KOPT-K1 (cell line): ENCODE measurements around the gene CHAC2.
A peak's percentile ranks its signal among the peaks of the same experiment; 100 is the strongest.
"Not testable (repeated sequence)": the region's sequence is repeated elsewhere in the genome, so short reads cannot be mapped to it uniquely, and the experiment has no call there.

Source experiments
- H3K27ac ChIP-seq: fragments of 200-600 bp; sonication (generic); 2 replicates; pipeline ENCODE4 v1.5.1; 2016; ENCODE audit warnings: antibody characterized with exemption, mild to moderate bottlenecking, low read depth, low read length; ENCODE audit not compliant: poor library complexity, severe bottlenecking
- H3K36me3 ChIP-seq: fragments of 200-600 bp; sonication (generic); 2 replicates; pipeline ENCODE4 v1.5.1; 2017; ENCODE audit warnings: antibody characterized with exemption, mild to moderate bottlenecking, low read length, moderate library complexity; ENCODE audit not compliant: insufficient read depth
- H3K9me3 ChIP-seq: fragments of 200-600 bp; sonication (generic); 2 replicates; pipeline ENCODE4 v1.5.1; 2017; ENCODE audit warnings: antibody characterized with exemption, low read length, mild to moderate bottlenecking; ENCODE audit not compliant: insufficient read depth, poor library complexity, severe bottlenecking

The CHAC2 gene

GRCh38 chr2:53767405-53768241, at the start of gene CHAC2:
CHAC2 (plus strand) TSS chr2:53767804; CDS start chr2:53767887, 83 bp downstream.
- Histone ChIP-seq H3K9me3 (no peaks in the 10 kb centered on the region), H3K27ac (peak within 1 kb of the TSS; percentile 89), H3K36me3 (peaks cover 38% of the 10 kb centered on the region)

GRCh38 chr2:53720944-53721343, 46.7 kb upstream of the CHAC2 start:
- not testable (repeated sequence) for H3K27ac ChIP-seq, H3K9me3 ChIP-seq
- peaks cover 10% of the 10 kb centered on the region; the same call in 1 of the 2 replicates for H3K36me3 ChIP-seq

- no peak overlapping the region for H3K27ac ChIP-seq
- peaks cover 19% of the 10 kb centered on the region for H3K36me3 ChIP-seq
- H3K9me3 ChIP-seq = no peaks in the 10 kb centered on the region
Measured at GRCh38 chr2:53724536-53724935, 43.1 kb upstream of the CHAC2 start.

- H3K27ac ChIP-seq = no peak overlapping the region
- H3K9me3 ChIP-seq = peaks cover 6% of the 10 kb centered on the region
- H3K36me3 ChIP-seq = peaks cover 30% of the 10 kb centered on the region
Measured at GRCh38 chr2:53725662-53726061, 41.9 kb upstream of the CHAC2 start.

GRCh38 chr2:53727921-53728320, 39.7 kb upstream of the CHAC2 start:
- Histone ChIP-seq H3K36me3 (peaks cover 45% of the 10 kb centered on the region), H3K9me3 (peaks cover 9% of the 10 kb centered on the region), H3K27ac (no peak overlapping the region)

GRCh38 chr2:53729143-53729762, 38.4 kb upstream of the CHAC2 start:
- peaks cover 53% of the 10 kb centered on the region for H3K36me3 ChIP-seq
- H3K27ac ChIP-seq = no peak overlapping the region
- peaks cover 9% of the 10 kb centered on the region for H3K9me3 ChIP-seq

- Histone ChIP-seq H3K9me3 (no peaks in the 10 kb centered on the region), H3K27ac (no peak overlapping the region)
Measured at GRCh38 chr2:53737091-53737490, 30.5 kb upstream of the CHAC2 start.

GRCh38 chr2:53739032-53739431, 28.6 kb upstream of the CHAC2 start:
- no peaks in the 10 kb centered on the region for H3K9me3 ChIP-seq
- H3K27ac ChIP-seq = no peak overlapping the region
- H3K36me3 ChIP-seq = peaks cover 41% of the 10 kb centered on the region

More at GRCh38 chr2:53737091-53737490, 30.5 kb upstream of the CHAC2 start:
- peaks cover 47% of the 10 kb centered on the region for H3K36me3 ChIP-seq

- Histone ChIP-seq H3K9me3 (no peaks in the 10 kb centered on the region), H3K36me3 (peaks cover 42% of the 10 kb centered on the region), H3K27ac (no peak overlapping the region)
Measured at GRCh38 chr2:53740170-53740569, 27.4 kb upstream of the CHAC2 start.

- H3K9me3 ChIP-seq = no peaks in the 10 kb centered on the region
- peaks cover 66% of the 10 kb centered on the region for H3K36me3 ChIP-seq
- no peak overlapping the region for H3K27ac ChIP-seq
Measured at GRCh38 chr2:53744395-53745065, 23.1 kb upstream of the CHAC2 start.

GRCh38 chr2:53750041-53750768, 17.4 kb upstream of the CHAC2 start:
- H3K27ac ChIP-seq = no peak overlapping the region
- H3K9me3 ChIP-seq = no peaks in the 10 kb centered on the region
- peaks cover 53% of the 10 kb centered on the region for H3K36me3 ChIP-seq

GRCh38 chr2:53751728-53752127, 15.9 kb upstream of the CHAC2 start:
- peaks cover 58% of the 10 kb centered on the region for H3K36me3 ChIP-seq
- no peak overlapping the region for H3K27ac ChIP-seq
- H3K9me3 ChIP-seq = no peaks in the 10 kb centered on the region

- Histone ChIP-seq H3K36me3 (peaks cover 59% of the 10 kb centered on the region), H3K27ac (no peak overlapping the region), H3K9me3 (no peaks in the 10 kb centered on the region)
Measured at GRCh38 chr2:53752385-53752784, 15.2 kb upstream of the CHAC2 start.

GRCh38 chr2:53753041-53753440, 14.6 kb upstream of the CHAC2 start:
- peaks cover 55% of the 10 kb centered on the region for H3K36me3 ChIP-seq
- no peaks in the 10 kb centered on the region for H3K9me3 ChIP-seq
- H3K27ac ChIP-seq = no peak overlapping the region

GRCh38 chr2:53755121-53755520, 12.5 kb upstream of the CHAC2 start:
- Histone ChIP-seq H3K9me3 (no peaks in the 10 kb centered on the region), H3K36me3 (peaks cover 44% of the 10 kb centered on the region), H3K27ac (no peak overlapping the region)
